Measurements from ENCODE around the gene OSBPL3. TPM values are rescaled to one million over a fixed set of nuclear protein-coding genes. Genes with fewer than 3 reads are reported as not detected.

OSBPL3 gene
- total RNA-seq, 2 experiments from 2014 or later = 41.2 to 45.1 TPM

GRCh38 chr7:24750441-24751055, 229.4 kb downstream of the OSBPL3 start:
- ChIA-PET CTCF (no interaction called here), POLR2A (interaction anchor here (1.0 kb wide), 1 partner anchor 28 kb away, joined by 3 read pairs; no protein-coding TSS in a partner anchor)
- Mint-ChIP-seq H3K27ac (no peak overlapping the region), H3K27me3 (peaks cover 24% of the 10 kb centered on the region), H3K4me3 (no peak overlapping the region), H3K4me1 (ENCODE audit: low read depth) (peaks cover 13% of the 10 kb centered on the region), H3K9me3 (no peaks in the 10 kb centered on the region), H3K36me3 (no peaks in the 10 kb centered on the region)
- intact Hi-C loops (cut with micrococcal nuclease) = no loop called here
- no peak for DNase-seq

- POLR2A ChIA-PET = no interaction called here
- Mint-ChIP-seq H3K9me3 (no peaks in the 10 kb centered on the region), H3K27ac (no peak overlapping the region), H3K27me3 (peaks cover 19% of the 10 kb centered on the region), H3K4me1 (ENCODE audit: low read depth) (no peaks in the 10 kb centered on the region), H3K36me3 (no peaks in the 10 kb centered on the region), H3K4me3 (no peak overlapping the region)
- intact Hi-C loops (cut with micrococcal nuclease) = no loop called here
- CTCF ChIA-PET = no interaction called here
- no peak for DNase-seq
Observed at GRCh38 chr7:24748521-24748920, 231.5 kb downstream of the OSBPL3 start.

Other genes starting within 250 kb of the OSBPL3 start
- 1 to 10 TPM; 4.7 TPM for gene GSDME, start 222.7 kb downstream of the OSBPL3 start, total RNA-seq
- gene CYCS, start 145.1 kb upstream of the OSBPL3 start, total RNA-seq = 100 to 1,000 TPM; 199 to 207 TPM
- gene NPVF, start 248.3 kb upstream of the OSBPL3 start, total RNA-seq = not detected